GM12865 (cell line): ENCODE results near the gene SLC25A39.

Experiments
- DNase-seq: peaks from one replicate; pipeline ENCODE4 v3.0.0; 2010; ENCODE audit warnings: low read depth
- H3K4me3 ChIP-seq: 2 replicates; pipeline ENCODE4 v1.5.1; 2011; ENCODE audit warnings: mild to moderate bottlenecking, low read depth, low read length, control low read depth
- TF ChIP-seq, protein P1 (sequence below): IDR thresholded peaks from 2 replicates; pipeline ENCODE4 v1.5.1; 2011; ENCODE audit warnings: low read length, control low read depth, low read depth, inconsistent platforms; ENCODE audit not compliant: insufficient read depth; ENCODE audit errors: missing control alignments

SLC25A39 gene

GRCh38 chr17:44308865-44309264 is 15.8 kb downstream of the SLC25A39 start:
- TF ChIP-seq, protein P1, sequence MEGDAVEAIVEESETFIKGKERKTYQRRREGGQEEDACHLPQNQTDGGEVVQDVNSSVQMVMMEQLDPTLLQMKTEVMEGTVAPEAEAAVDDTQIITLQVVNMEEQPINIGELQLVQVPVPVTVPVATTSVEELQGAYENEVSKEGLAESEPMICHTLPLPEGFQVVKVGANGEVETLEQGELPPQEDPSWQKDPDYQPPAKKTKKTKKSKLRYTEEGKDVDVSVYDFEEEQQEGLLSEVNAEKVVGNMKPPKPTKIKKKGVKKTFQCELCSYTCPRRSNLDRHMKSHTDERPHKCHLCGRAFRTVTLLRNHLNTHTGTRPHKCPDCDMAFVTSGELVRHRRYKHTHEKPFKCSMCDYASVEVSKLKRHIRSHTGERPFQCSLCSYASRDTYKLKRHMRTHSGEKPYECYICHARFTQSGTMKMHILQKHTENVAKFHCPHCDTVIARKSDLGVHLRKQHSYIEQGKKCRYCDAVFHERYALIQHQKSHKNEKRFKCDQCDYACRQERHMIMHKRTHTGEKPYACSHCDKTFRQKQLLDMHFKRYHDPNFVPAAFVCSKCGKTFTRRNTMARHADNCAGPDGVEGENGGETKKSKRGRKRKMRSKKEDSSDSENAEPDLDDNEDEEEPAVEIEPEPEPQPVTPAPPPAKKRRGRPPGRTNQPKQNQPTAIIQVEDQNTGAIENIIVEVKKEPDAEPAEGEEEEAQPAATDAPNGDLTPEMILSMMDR: no peak
- no peak overlapping the region for H3K4me3 ChIP-seq
- DNase-seq: no peak

DNA sequence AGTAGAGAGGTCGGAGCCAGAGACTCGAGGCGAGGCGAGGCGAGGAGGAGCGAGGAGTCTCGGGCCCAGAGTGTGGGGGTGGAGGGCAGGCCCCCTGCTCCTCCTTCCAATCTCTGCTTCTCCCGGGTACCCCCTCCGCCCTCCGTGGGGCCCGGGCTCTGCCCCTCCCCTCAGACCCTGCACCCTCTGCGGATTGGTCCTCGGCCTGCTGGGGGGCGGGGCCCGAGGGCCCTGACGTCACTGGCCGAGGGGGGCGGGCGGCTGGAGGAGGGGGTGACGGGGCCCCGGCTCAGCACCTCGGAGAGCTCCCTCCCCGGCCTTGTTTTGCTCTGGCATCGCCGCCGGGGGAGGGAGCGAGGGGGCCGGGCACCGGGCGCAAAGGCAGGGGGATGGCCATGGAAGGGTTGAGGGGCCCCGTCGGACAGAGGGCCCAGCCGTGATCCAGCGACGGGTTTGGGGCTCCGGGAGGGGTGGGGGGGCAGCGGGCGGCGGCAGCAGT is 16.3 kb downstream of the SLC25A39 start, which contains the start of gene RUNDC3A:
Gene RUNDC3A, plus strand, starts transcription at position 282 of the 499 bp plus-strand sequence. CDS start 232 bp downstream, outside the sequence.
- TF ChIP-seq, protein P1: no peak
- H3K4me3 ChIP-seq: no peak within 1 kb of the TSS; the same call in 1 of the 2 replicates
- DNase-seq: peak; percentile 76

- TF ChIP-seq, protein P1: no peak
- H3K4me3 ChIP-seq: no peak overlapping the region
- no peak for DNase-seq
These were observed 17.0 kb downstream of the SLC25A39 start for GRCh38 chr17:44307387-44308186.

GRCh38 chr17:44304651-44305050 is 20.0 kb downstream of the SLC25A39 start:
- DNase-seq: no peak
- H3K4me3 ChIP-seq: no peak overlapping the region
- TF ChIP-seq, protein P1: no peak

GRCh38 chr17:44297975-44298374 is 26.6 kb downstream of the SLC25A39 start:
- no peak overlapping the region for H3K4me3 ChIP-seq
- TF ChIP-seq, protein P1: no peak
- DNase-seq: no peak

DNA sequence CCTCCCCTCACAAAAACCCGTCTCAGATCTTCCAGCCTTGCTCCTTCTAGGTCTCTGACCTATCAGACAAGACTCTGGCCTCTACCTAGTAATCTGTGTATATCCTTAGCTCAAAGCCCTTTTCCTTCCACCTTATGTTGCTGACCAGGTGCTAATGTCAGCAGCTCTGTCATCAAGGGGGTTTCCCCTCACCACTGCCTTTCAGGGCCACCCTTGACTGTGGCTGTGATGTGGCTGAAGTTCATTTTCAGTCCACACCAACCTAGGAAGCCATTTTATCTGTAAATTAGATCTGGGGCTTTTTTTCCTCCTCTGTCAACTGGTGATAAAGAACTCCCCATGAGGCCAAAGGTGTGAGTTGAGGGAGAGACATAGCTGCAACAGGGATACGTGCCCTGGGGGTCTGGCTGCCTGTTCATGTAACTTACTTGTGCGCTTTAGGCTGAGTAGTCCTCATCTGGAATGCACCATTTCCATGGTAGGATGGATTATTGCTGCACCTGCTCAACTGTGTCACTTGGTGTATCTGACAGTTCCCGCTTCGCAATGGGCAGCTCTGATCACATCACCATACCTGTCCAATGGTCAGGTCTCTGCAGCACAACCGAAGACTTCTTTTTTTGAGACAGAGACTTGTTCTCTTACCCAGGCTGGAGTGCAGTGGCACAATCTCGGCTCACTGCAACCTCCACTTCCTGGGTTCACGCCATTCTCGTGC is 31.0 kb downstream of the SLC25A39 start:
- peak; percentile 58 for DNase-seq
- no peak overlapping the region for H3K4me3 ChIP-seq
- TF ChIP-seq, protein P1: no peak
